ENCODE data around the gene ATP2C2. TPM values are rescaled to one million over a fixed set of nuclear protein-coding genes. Genes with fewer than 3 reads are reported as not detected.

The ATP2C2 gene
- total and polyA plus RNA-seq, 7 donors = 0.03 to 0.06 TPM; not detected in 5

- WGBS, 3 donors = 91 to 97% (median 96%) methylated on average over 16 of the region's 16 CpGs
- ATAC-seq (no peak), DNase-seq (no peak)
- intact Hi-C loops (cut with DNase I) = loop anchor here in 1 of 2 donors (2.0 to 10.0 kb wide), 4 partner anchors 209 to 661 kb away; no protein-coding TSS in a partner anchor
- TF ChIP-seq CTCF (IDR thresholded peaks at IDR 0.05) = no peak
- H3K27me3 ChIP-seq (ENCODE audit: insufficient read depth in 3 of 3, low read length in 2 of 3) = no peaks in the 10 kb centered on the region
- H3K4me3 ChIP-seq = no peak overlapping the region
- peaks cover 0 to 57% of the 10 kb centered on the region in 2 donors for H3K36me3 ChIP-seq (ENCODE audit: insufficient read depth in 1 of 2, low read depth in 1 of 2)
- H3K4me1 ChIP-seq = peaks cover 6% of the 10 kb centered on the region
- H3K27ac ChIP-seq = no peak overlapping the region
- no peaks in the 10 kb centered on the region for H3K9me3 ChIP-seq
These were observed 117.1 kb downstream of the ATP2C2 start for GRCh38 chr16:84485255-84486010.

- DNase-seq (no peak), ATAC-seq (no peak)
- no peaks in the 10 kb centered on the region for H3K9me3 ChIP-seq
- peaks cover 0 to 50% of the 10 kb centered on the region in 2 donors for H3K36me3 ChIP-seq (ENCODE audit: insufficient read depth in 1 of 2, low read depth in 1 of 2)
- H3K4me3 ChIP-seq = no peak overlapping the region
- WGBS, 3 donors = 87 to 90% (median 88%) methylated on average over 14 of the region's 14 CpGs
- H3K4me1 ChIP-seq = peaks cover 6% of the 10 kb centered on the region
- no peaks in the 10 kb centered on the region for H3K27me3 ChIP-seq (ENCODE audit: insufficient read depth in 3 of 3, low read length in 2 of 3)
- no peak overlapping the region for H3K27ac ChIP-seq
- no peak for TF ChIP-seq CTCF (IDR thresholded peaks at IDR 0.05)
- intact Hi-C loops (cut with DNase I) = loop anchor here in 1 of 2 donors (10.0 kb wide), 2 partner anchors 311 to 661 kb away; no protein-coding TSS in a partner anchor
These were observed 117.8 kb downstream of the ATP2C2 start for GRCh38 chr16:84486126-84486525.

GRCh38 chr16:84486551-84487235, 118.4 kb downstream of the ATP2C2 start:
- no peaks in the 10 kb centered on the region for H3K9me3 ChIP-seq
- intact Hi-C loops (cut with DNase I) = loop anchor here in 1 of 2 donors (10.0 kb wide), 2 partner anchors 312 to 662 kb away; no protein-coding TSS in a partner anchor
- 92 to 95% (median 93%) methylated on average over 17 of the region's 17 CpGs for WGBS, 3 donors
- DNase-seq (no peak), ATAC-seq (no peak)
- no peak overlapping the region for H3K4me3 ChIP-seq
- no peak overlapping the region for H3K27ac ChIP-seq
- H3K27me3 ChIP-seq (ENCODE audit: insufficient read depth in 3 of 3, low read length in 2 of 3) = no peaks in the 10 kb centered on the region
- peaks cover 0 to 48% of the 10 kb centered on the region in 2 donors for H3K36me3 ChIP-seq (ENCODE audit: insufficient read depth in 1 of 2, low read depth in 1 of 2)
- no peak for TF ChIP-seq CTCF (IDR thresholded peaks at IDR 0.05)
- H3K4me1 ChIP-seq = peaks cover 6% of the 10 kb centered on the region

- Histone ChIP-seq H3K4me1 (peaks cover 6% of the 10 kb centered on the region), H3K27me3 (ENCODE audit: insufficient read depth in 3 of 3, low read length in 2 of 3) (no peaks in the 10 kb centered on the region), H3K4me3 (no peak overlapping the region), H3K36me3 (ENCODE audit: insufficient read depth in 1 of 2, low read depth in 1 of 2) (peaks cover 0 to 45% of the 10 kb centered on the region in 2 donors), H3K9me3 (no peaks in the 10 kb centered on the region), H3K27ac (no peak overlapping the region)
- no peak for TF ChIP-seq CTCF (IDR thresholded peaks at IDR 0.05)
- 84 to 91% (median 87%) methylated on average over 8 of the region's 8 CpGs for WGBS, 3 donors
- ATAC-seq = no peak
- DNase-seq = no peak
- intact Hi-C loops (cut with DNase I) = loop anchor here in 1 of 2 donors (10.0 kb wide), 2 partner anchors 313 to 663 kb away; no protein-coding TSS in a partner anchor
These were observed 119.0 kb downstream of the ATP2C2 start for GRCh38 chr16:84487358-84487757.

Measured in psoas muscle (tissue), 8 donors.